Activated CD8-positive, alpha-beta memory T cell treated with anti-CD3 and anti-CD28 coated beads, Interleukin-2, amount 50 U/mL, for 24 hours (primary cell): Measurements from ENCODE around the gene MYH16.
"Not testable (repeated sequence)": the region's sequence is repeated elsewhere in the genome, so short reads cannot be mapped to it uniquely, and the experiment has no call there.

Source experiments
- DNase-seq: peaks from one replicate; pipeline ENCODE4 v3.0.0-alpha.2; 2020; ENCODE audit errors: extremely low read depth

The MYH16 gene

GRCh38 chr7:99352247-99352646 is 79.6 kb downstream of the MYH16 start:
- DNase-seq = no peak

GRCh38 chr7:99355098-99355497 is 82.5 kb downstream of the MYH16 start:
- no peak for DNase-seq

- no peak for DNase-seq
Measured at GRCh38 chr7:99357701-99358490, 85.3 kb downstream of the MYH16 start.

GRCh38 chr7:99358521-99358920 is 85.9 kb downstream of the MYH16 start:
- not testable (repeated sequence) for DNase-seq

GRCh38 chr7:99359465-99360154 is 87.0 kb downstream of the MYH16 start:
- no peak for DNase-seq
